IMR-90 (cell line): ENCODE results near the gene BSCL2. TPM values are rescaled to one million over a fixed set of nuclear protein-coding genes. Genes with fewer than 3 reads are reported as not detected.

Experiments
- ATAC-seq: fragments of 200-7000 bp; cut with Tn5 transposase; 2 replicates; pipeline ENCODE4 v1.9.1; 2020; ENCODE audit warnings: low read depth, mild to moderate bottlenecking, moderate library complexity
- BruUV-seq: library from RNA; stranded (reverse); fragments of 400-500 nt; replicated peaks from 2 replicates; lab custom pipeline; 2021; lab: Mats Ljungman, UMichigan
- CTCF ChIA-PET: fragments of 300-600 bp; formaldehyde crosslinking; extraction: SDS; loops from one replicate; lab custom pipeline; 2021; ENCODE audit warnings: antibody characterized with exemption; lab: Yijun Ruan, JAX
- POLR2A ChIA-PET: fragments of 300-600 bp; sonication (Branson Sonifier 250); formaldehyde crosslinking; loops from one replicate; lab custom pipeline; 2022; ENCODE audit warnings: antibody characterized with exemption; ENCODE audit not compliant: unreplicated experiment; lab: Charles Lee
- DNase-seq: peaks from one replicate; pipeline ENCODE4 v3.0.0; 2013
- H2AFZ ChIP-seq: replicated peaks from 2 replicates; pipeline ENCODE3; 2013; ENCODE audit warnings: low read length, mild to moderate bottlenecking; ENCODE audit not compliant: poor library complexity
- H2AK5ac ChIP-seq: 2 replicates; pipeline ENCODE4 v1.6.1; 2013; ENCODE audit warnings: low read depth, low read length, inconsistent platforms
- H2AK9ac ChIP-seq: replicated peaks from 2 replicates; pipeline ENCODE3; 2013; ENCODE audit warnings: mild to moderate bottlenecking, low read depth, low read length, moderate library complexity; ENCODE audit not compliant: poor library complexity
- H2BK120ac ChIP-seq: 2 replicates; pipeline ENCODE4 v1.6.1; 2013; ENCODE audit warnings: low read depth, low read length, inconsistent platforms
- H2BK15ac ChIP-seq: 3 replicates; pipeline ENCODE4 v1.6.1; 2013; ENCODE audit warnings: low read depth, low read length, inconsistent platforms
- H2BK20ac ChIP-seq: 2 replicates; pipeline ENCODE4 v1.6.1; 2013; ENCODE audit warnings: low read depth, mild to moderate bottlenecking, inconsistent platforms, low read length, moderate library complexity
- H2BK5ac ChIP-seq: 2 replicates; pipeline ENCODE4 v1.6.1; 2013; ENCODE audit warnings: mild to moderate bottlenecking, low read depth, low read length, inconsistent platforms; ENCODE audit not compliant: poor library complexity, severe bottlenecking
- H3K14ac ChIP-seq: replicated peaks from 2 replicates; pipeline ENCODE4 v1.6.1; 2013; ENCODE audit warnings: low read depth, low read length, inconsistent platforms
- H3K18ac ChIP-seq: 2 replicates; pipeline ENCODE4 v1.6.1; 2013; ENCODE audit warnings: low read depth, low read length, control low read depth
- H3K23ac ChIP-seq: 2 replicates; pipeline ENCODE4 v1.6.1; 2013; ENCODE audit warnings: low read depth, low read length, inconsistent platforms
- H3K27ac ChIP-seq: 2 replicates; pipeline ENCODE4 v1.5.1; 2013; ENCODE audit warnings: mild to moderate bottlenecking, control low read depth, low read length; ENCODE audit not compliant: insufficient read depth
- H3K27me3 ChIP-seq: 2 replicates; pipeline ENCODE4 v1.6.1; 2013; ENCODE audit warnings: low read length; ENCODE audit not compliant: control insufficient read depth, insufficient read depth
- H3K36me3 ChIP-seq: 2 replicates; pipeline ENCODE4 v1.6.1; 2013; ENCODE audit warnings: low read length, mixed read lengths; ENCODE audit not compliant: control insufficient read depth, insufficient read depth
- H3K4ac ChIP-seq: 2 replicates; pipeline ENCODE4 v1.6.1; 2013; ENCODE audit warnings: low read depth, low read length, inconsistent platforms
- H3K4me1 ChIP-seq: 2 replicates; pipeline ENCODE4 v1.6.1; 2013; ENCODE audit warnings: low read length, mixed read lengths; ENCODE audit not compliant: control insufficient read depth, insufficient read depth
- H3K4me2 ChIP-seq: 2 replicates; pipeline ENCODE4 v1.6.1; 2013; ENCODE audit warnings: low read depth, mild to moderate bottlenecking, control low read depth, low read length, moderate library complexity
- H3K4me3 ChIP-seq: 2 replicates; pipeline ENCODE4 v1.5.1; 2013; ENCODE audit warnings: low read depth, mild to moderate bottlenecking, control low read depth, low read length, moderate library complexity; ENCODE audit not compliant: insufficient read depth
- H3K56ac ChIP-seq: 2 replicates; pipeline ENCODE4 v1.6.1; 2013; ENCODE audit warnings: low read length, inconsistent platforms; ENCODE audit not compliant: insufficient read depth; ENCODE audit errors: extremely low read depth
- H3K79me1 ChIP-seq, 2 experiments: 2 replicates each; pipeline ENCODE4 v1.6.1; 2013; ENCODE audit warnings: low read length in 2 of 2, inconsistent platforms in 1 of 2, low read depth in 1 of 2
- H3K9ac ChIP-seq: 2 replicates; pipeline ENCODE4 v1.6.1; 2013; ENCODE audit warnings: low read depth, low read length, control low read depth
- H3K9me1 ChIP-seq: 2 replicates; pipeline ENCODE4 v1.6.1; 2013; ENCODE audit warnings: low read length, inconsistent platforms; ENCODE audit not compliant: insufficient read depth
- H3K9me3 ChIP-seq: 2 replicates; pipeline ENCODE4 v1.6.1; 2013; ENCODE audit warnings: low read length; ENCODE audit not compliant: control insufficient read depth, insufficient read depth
- H4K20me1 ChIP-seq: 2 replicates; pipeline ENCODE4 v1.6.1; 2013; ENCODE audit warnings: low read length, inconsistent platforms; ENCODE audit not compliant: insufficient read depth
- H4K5ac ChIP-seq: 2 replicates; pipeline ENCODE4 v1.6.1; 2013; ENCODE audit warnings: mild to moderate bottlenecking, low read depth, low read length, control low read depth
- H4K8ac ChIP-seq, 2 experiments: 2 replicates each; pipeline ENCODE4 v1.6.1; 2013; ENCODE audit warnings: low read depth in 2 of 2, low read length in 2 of 2, control low read depth in 1 of 2, inconsistent platforms in 1 of 2
- H4K91ac ChIP-seq: 2 replicates; pipeline ENCODE4 v1.6.1; 2013; ENCODE audit warnings: low read depth, low read length, inconsistent platforms; ENCODE audit not compliant: insufficient read depth
- BHLHE40 ChIP-seq: fragments of 150-350 bp; IDR thresholded peaks from 2 replicates; pipeline ENCODE4 v1.6.1; 2016; ENCODE audit warnings: mild to moderate bottlenecking, low read depth, low read length
- CEBPB ChIP-seq: IDR thresholded peaks from 2 replicates; pipeline ENCODE4 v1.6.1; 2012; ENCODE audit warnings: low read depth, low read length, improper control_type of control experiment
- CHD1 ChIP-seq: IDR thresholded peaks from 2 replicates; pipeline ENCODE4 v1.6.1; 2012; ENCODE audit warnings: low read depth, low read length, improper control_type of control experiment
- FOS ChIP-seq: fragments of 150-350 bp; IDR thresholded peaks from 2 replicates; pipeline ENCODE4 v1.6.1; 2016; ENCODE audit warnings: low read depth, low read length
- MAFK ChIP-seq: IDR thresholded peaks from 2 replicates; pipeline ENCODE4 v1.6.1; 2012; ENCODE audit warnings: low read depth, low read length, improper control_type of control experiment
- MAZ ChIP-seq: IDR thresholded peaks from 2 replicates; pipeline ENCODE4 v1.6.1; 2012; ENCODE audit warnings: low read depth, mild to moderate bottlenecking, low read length, improper control_type of control experiment, moderate library complexity, borderline replicate concordance
- MXI1 ChIP-seq: IDR thresholded peaks from 2 replicates; pipeline ENCODE4 v1.6.1; 2012; ENCODE audit warnings: low read depth, mild to moderate bottlenecking, low read length, moderate library complexity, borderline replicate concordance
- NFE2L2 ChIP-seq: fragments of 150-350 bp; IDR thresholded peaks from 2 replicates; pipeline ENCODE4 v1.6.1; 2016; ENCODE audit warnings: low read depth, mild to moderate bottlenecking, low read length
- POLR2A ChIP-seq: IDR thresholded peaks from 2 replicates; pipeline ENCODE4 v1.6.1; 2012; ENCODE audit warnings: mild to moderate bottlenecking, low read depth, low read length
- RAD21 ChIP-seq: IDR thresholded peaks from 2 replicates; pipeline ENCODE4 v1.6.1; 2012; ENCODE audit warnings: low read length, improper control_type of control experiment
- RCOR1 ChIP-seq: IDR thresholded peaks from 2 replicates; pipeline ENCODE4 v1.6.1; 2012; ENCODE audit warnings: mild to moderate bottlenecking, low read length, improper control_type of control experiment; ENCODE audit not compliant: insufficient replicate concordance
- RFX5 ChIP-seq: IDR thresholded peaks from 2 replicates; pipeline ENCODE4 v1.8.0; 2012; ENCODE audit warnings: low read depth, mild to moderate bottlenecking, low read length, moderate library complexity
- SMC3 ChIP-seq: fragments of 150-350 bp; IDR thresholded peaks from 2 replicates; pipeline ENCODE4 v1.6.1; 2016; ENCODE audit warnings: low read depth, mild to moderate bottlenecking, antibody characterized with exemption, low read length, moderate library complexity
- WGBS, 2 experiments: methylation state at CpG; one replicate each; pipeline versions ENCODE4 v1.1.5 to v1.1.7; 2013; ENCODE audit warnings: missing lambda C conversion rate in 2 of 2; ENCODE audit not compliant: insufficient read length in 1 of 2; ENCODE audit errors: extremely low coverage in 2 of 2; 5-methylcytosine and 5-hydroxymethylcytosine counted together
- dilution Hi-C: fragments of 300-500 bp; cut with HindIII; formaldehyde crosslinking; loops from one replicate; pipeline ENCODE4 v1.14.3; 2018; ENCODE audit warnings: low sequenced_read_pairs; ENCODE audit not compliant: unreplicated experiment
- in situ Hi-C: fragments of 300-500 bp; cut with MboI; formaldehyde crosslinking; loops from 3 replicates; pipeline ENCODE4 v1.14.3; 2019; ENCODE audit warnings: low sequenced_read_pairs, inconsistent platforms, mixed read lengths
- intact Hi-C: fragments of 100-400 bp; cut with micrococcal nuclease; formaldehyde crosslinking; loops from 2 replicates; pipeline ENCODE4 v1.10.0; 2022
- polyA plus RNA-seq, 3 experiments: library from polyadenylated mRNA; depleted of rRNA; stranded (reverse); fragments of >200 nt; gene quantifications; 2 replicates each; pipeline ENCODE4 v1.2.3, GENCODE V29; 2012; ENCODE audit warnings: low replicate concordance in 1 of 3
- total RNA-seq: library from RNA; depleted of rRNA; stranded (reverse); fragments of >200 nt; gene quantifications from 2 replicates; pipeline ENCODE4 v1.2.3, GENCODE V29; 2012
- TF ChIP-seq, protein P1 (sequence below): fragments of 150-350 bp; IDR thresholded peaks from 2 replicates; pipeline ENCODE4 v1.6.1; 2017; ENCODE audit warnings: mild to moderate bottlenecking, antibody characterized with exemption, low read length, low read depth
- TF ChIP-seq, protein P2 (sequence below): conservative IDR thresholded peaks from 2 replicates; pipeline ENCODE4 v1.5.1; 2012; ENCODE audit warnings: mild to moderate bottlenecking, low read depth, low read length, improper control_type of control experiment

The BSCL2 gene
- total and polyA plus RNA-seq, 2 of the 4 experiments (the other 2 are of a cell fraction) = 26.2 to 47.1 TPM

DNA sequence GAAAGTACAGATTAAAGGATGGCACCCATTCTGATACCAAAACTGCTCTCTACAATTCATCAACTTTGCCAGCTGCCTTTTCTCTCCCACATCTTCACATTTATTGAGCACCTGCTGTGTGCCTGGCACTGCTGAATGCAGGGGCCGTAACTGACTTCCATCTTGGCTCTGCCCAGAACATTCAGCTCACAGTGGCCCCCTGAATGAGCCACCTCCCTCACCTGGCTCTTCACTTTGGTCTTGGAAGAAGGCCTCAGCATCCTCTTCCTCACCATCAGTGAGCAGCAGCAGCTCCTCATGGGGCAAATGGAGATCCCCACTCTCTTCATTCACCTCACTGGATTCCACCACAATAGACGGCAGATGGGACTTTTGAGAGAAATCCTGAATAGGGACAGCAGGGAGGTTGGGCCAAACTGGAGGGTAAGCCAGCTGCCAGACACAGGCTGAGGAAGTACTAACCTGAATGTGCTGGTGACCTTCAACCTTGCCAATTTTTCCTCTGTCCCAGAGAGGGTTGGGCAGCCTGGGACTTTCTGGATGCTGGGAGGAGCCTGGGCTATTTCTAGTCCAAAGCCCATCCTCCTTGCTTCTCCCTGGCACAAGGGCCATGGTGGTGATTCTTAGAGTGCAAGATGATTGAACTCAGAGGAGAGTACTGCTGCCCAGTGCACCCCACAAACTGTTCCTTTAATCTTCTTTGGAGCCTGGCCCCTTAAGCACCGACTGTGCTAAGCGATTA lies 37.6 kb downstream of the BSCL2 start:
- H3K27ac ChIP-seq = no peak overlapping the region
- dilution Hi-C loops = no loop called here
- no peak for TF ChIP-seq FOS
- no peak for TF ChIP-seq MAFK
- TF ChIP-seq RFX5 = no peak
- no peak for TF ChIP-seq CEBPB
- no peak for TF ChIP-seq NFE2L2
- no peak for TF ChIP-seq BHLHE40
- no peak for TF ChIP-seq RAD21
- TF ChIP-seq MXI1 = no peak
- TF ChIP-seq, protein P1, sequence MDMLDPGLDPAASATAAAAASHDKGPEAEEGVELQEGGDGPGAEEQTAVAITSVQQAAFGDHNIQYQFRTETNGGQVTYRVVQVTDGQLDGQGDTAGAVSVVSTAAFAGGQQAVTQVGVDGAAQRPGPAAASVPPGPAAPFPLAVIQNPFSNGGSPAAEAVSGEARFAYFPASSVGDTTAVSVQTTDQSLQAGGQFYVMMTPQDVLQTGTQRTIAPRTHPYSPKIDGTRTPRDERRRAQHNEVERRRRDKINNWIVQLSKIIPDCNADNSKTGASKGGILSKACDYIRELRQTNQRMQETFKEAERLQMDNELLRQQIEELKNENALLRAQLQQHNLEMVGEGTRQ = no peak
- no peak for TF ChIP-seq MAZ
- TF ChIP-seq, protein P2, sequence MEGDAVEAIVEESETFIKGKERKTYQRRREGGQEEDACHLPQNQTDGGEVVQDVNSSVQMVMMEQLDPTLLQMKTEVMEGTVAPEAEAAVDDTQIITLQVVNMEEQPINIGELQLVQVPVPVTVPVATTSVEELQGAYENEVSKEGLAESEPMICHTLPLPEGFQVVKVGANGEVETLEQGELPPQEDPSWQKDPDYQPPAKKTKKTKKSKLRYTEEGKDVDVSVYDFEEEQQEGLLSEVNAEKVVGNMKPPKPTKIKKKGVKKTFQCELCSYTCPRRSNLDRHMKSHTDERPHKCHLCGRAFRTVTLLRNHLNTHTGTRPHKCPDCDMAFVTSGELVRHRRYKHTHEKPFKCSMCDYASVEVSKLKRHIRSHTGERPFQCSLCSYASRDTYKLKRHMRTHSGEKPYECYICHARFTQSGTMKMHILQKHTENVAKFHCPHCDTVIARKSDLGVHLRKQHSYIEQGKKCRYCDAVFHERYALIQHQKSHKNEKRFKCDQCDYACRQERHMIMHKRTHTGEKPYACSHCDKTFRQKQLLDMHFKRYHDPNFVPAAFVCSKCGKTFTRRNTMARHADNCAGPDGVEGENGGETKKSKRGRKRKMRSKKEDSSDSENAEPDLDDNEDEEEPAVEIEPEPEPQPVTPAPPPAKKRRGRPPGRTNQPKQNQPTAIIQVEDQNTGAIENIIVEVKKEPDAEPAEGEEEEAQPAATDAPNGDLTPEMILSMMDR = no peak
- no peak for TF ChIP-seq CHD1
- no peak for TF ChIP-seq POLR2A
- TF ChIP-seq SMC3 = no peak
- TF ChIP-seq RCOR1 = no peak

More for the DNA sequence above, 37.6 kb downstream of the BSCL2 start:
- Histone ChIP-seq H3K9ac (no peak overlapping the region), H3K9me1 (peaks cover 9% of the 10 kb centered on the region), H3K14ac (no peak overlapping the region), H3K4me2 (no peak overlapping the region), H3K56ac (no peak overlapping the region), H3K9me3 (no peaks in the 10 kb centered on the region), H2BK5ac (no peak overlapping the region), H4K91ac (no peak overlapping the region), H2BK120ac (no peak overlapping the region), H3K23ac (no peak overlapping the region), H2AK5ac (peak overlapping the region; percentile 21), H3K27me3 (no peaks in the 10 kb centered on the region), H2BK15ac (no peak overlapping the region), H3K36me3 (peaks cover 16% of the 10 kb centered on the region), H2AK9ac (no peak overlapping the region), H3K4me3 (no peak overlapping the region), H3K4ac (no peak overlapping the region), H4K8ac (no peak overlapping the region), H4K5ac (no peak overlapping the region), H4K20me1 (peaks cover 18% of the 10 kb centered on the region), H3K18ac (no peak overlapping the region), H2BK20ac (no peak overlapping the region), H3K4me1 (peaks cover 11% of the 10 kb centered on the region), H3K79me1 (peaks cover 34 to 72% of the 10 kb centered on the region in 2 experiments), H2AFZ (no peak overlapping the region)
- in situ Hi-C loops = no loop called here
- no peak for ATAC-seq
- intact Hi-C loops = no loop called here
- 100% methylated on average over 1 of the region's 4 CpGs; no CpG with 5 or more reads in 1 of the 2 experiments for WGBS, 2 experiments
- POLR2A ChIA-PET = interaction anchor here (0.6 to 1.6 kb wide), 2 partner anchors 11 to 250 kb away, joined by 3 to 10 read pairs; no protein-coding TSS in a partner anchor
- CTCF ChIA-PET = interaction anchor here (1.0 kb wide), 1 partner anchor 12 kb away, joined by 3 read pairs; no protein-coding TSS in a partner anchor
- no peak for DNase-seq
- no TSS peak for BruUV-seq
